DMS114 treated with DMSO at 0.1 percent for 48 hours (cell line): ENCODE measurements around the gene CES1.
"Not testable (repeated sequence)": the region's sequence is repeated elsewhere in the genome, so short reads cannot be mapped to it uniquely, and the experiment has no call there.

ENCODE experiments used
- DNase-seq: peaks from one replicate; lab custom pipeline; 2025; ENCODE audit not compliant: unreplicated experiment; lab: John Stamatoyannopoulos, UW

Gene CES1

GRCh38 chr16:55832773-55833691, at the start of gene CES1:
Gene CES1 (minus strand): TSS chr16:55833096. CDS start chr16:55833055, 41 bp downstream.
- no peak for DNase-seq

GRCh38 chr16:55876854-55877253, 44.0 kb upstream of the CES1 start:
- DNase-seq, result no peak

GRCh38 chr16:55875273-55875672, 42.4 kb upstream of the CES1 start, which contains the start of gene CES5A:
Gene CES5A (minus strand): TSS chr16:55875373. CDS start chr16:55875221, 152 bp downstream.
- DNase-seq, result no peak

GRCh38 chr16:55873122-55873521, 40.2 kb upstream of the CES1 start:
- DNase-seq, result no peak

- DNase-seq, result no peak
These were observed 39.2 kb upstream of the CES1 start for GRCh38 chr16:55872130-55872529.

GRCh38 chr16:55871411-55872038, 38.6 kb upstream of the CES1 start:
- DNase-seq, result no peak

- DNase-seq, result no peak
These were observed 36.1 kb upstream of the CES1 start for GRCh38 chr16:55868980-55869379.

GRCh38 chr16:55868137-55868536, 35.2 kb upstream of the CES1 start:
- no peak for DNase-seq

GRCh38 chr16:55861288-55861687, 28.4 kb upstream of the CES1 start:
- no peak for DNase-seq

- not testable (repeated sequence) for DNase-seq
These were observed 24.8 kb upstream of the CES1 start for GRCh38 chr16:55857650-55858049.

GRCh38 chr16:55856950-55857349, 24.1 kb upstream of the CES1 start:
- no peak for DNase-seq

- no peak for DNase-seq
These were observed 20.2 kb upstream of the CES1 start for GRCh38 chr16:55853114-55853513.

- DNase-seq, result no peak
These were observed 16.6 kb upstream of the CES1 start for GRCh38 chr16:55849536-55849935.

- no peak for DNase-seq
These were observed 13.9 kb upstream of the CES1 start for GRCh38 chr16:55846598-55847346.

GRCh38 chr16:55843105-55843395, 10.2 kb upstream of the CES1 start:
- no peak for DNase-seq

- DNase-seq, result peak; percentile 58
These were observed 9.6 kb upstream of the CES1 start for GRCh38 chr16:55842369-55843104.

GRCh38 chr16:55839115-55839514, 6.2 kb upstream of the CES1 start:
- no peak for DNase-seq

GRCh38 chr16:55836158-55836611, 3.3 kb upstream of the CES1 start:
- no peak for DNase-seq

- no peak for DNase-seq
These were observed 2.7 kb upstream of the CES1 start for GRCh38 chr16:55835581-55835980.

- DNase-seq, result not testable (repeated sequence)
These were observed 2.3 kb upstream of the CES1 start for GRCh38 chr16:55835173-55835572.

GRCh38 chr16:55834049-55834448, 1.2 kb upstream of the CES1 start:
- no peak for DNase-seq
